Measurements from ENCODE around the gene TMEM147. TPM values are rescaled to one million over a fixed set of nuclear protein-coding genes. Genes with fewer than 3 reads are reported as not detected.

TMEM147 gene
- total RNA-seq, 4 donors from 2014 or later: 186 to 202 (median 188) TPM

DNA sequence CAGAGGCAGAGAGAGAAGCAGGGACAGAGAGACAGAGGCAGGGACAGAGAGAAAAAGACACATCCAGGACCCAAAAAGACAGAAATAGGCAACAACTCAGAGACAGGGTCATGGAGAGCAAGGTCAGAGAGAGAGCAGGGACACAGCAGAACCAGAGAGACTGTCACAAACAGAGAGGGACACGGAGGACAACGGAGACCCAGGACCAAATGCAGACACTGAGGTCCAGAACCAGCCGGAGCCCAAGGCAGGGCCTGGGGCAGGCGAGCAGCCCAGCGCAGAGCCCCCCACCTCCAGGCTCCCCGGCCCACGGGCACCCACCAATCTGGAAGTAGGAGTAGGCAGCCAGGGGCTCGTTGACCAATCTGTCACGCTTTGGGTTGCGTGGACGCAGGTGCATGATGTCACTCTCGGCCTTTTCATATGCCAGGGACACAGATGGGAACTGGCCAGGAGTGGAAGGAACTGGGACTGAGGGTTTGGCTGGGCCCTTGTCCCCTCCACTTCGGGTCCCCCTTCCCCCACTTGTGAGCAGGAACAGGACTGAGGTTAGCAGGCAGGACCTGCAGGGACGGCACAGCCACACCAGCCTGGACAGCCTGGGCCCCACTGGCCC is 8.1 kb downstream of the TMEM147 start:
- Histone ChIP-seq H3K9me3 (no peaks in the 10 kb centered on the region), H3K36me3 (no peaks in the 10 kb centered on the region), H3K4me3 (replicated peaks in 1 of 3) (no peak overlapping the region), H3K27ac (no peak overlapping the region), H3K4me1 (peaks cover 26 to 74% of the 10 kb centered on the region in 2 donors), H3K27me3 (peaks cover 2% of the 10 kb centered on the region)
- TF ChIP-seq POLR2A (IDR thresholded peaks at IDR 0.05): no peak
- TF ChIP-seq, protein P1, sequence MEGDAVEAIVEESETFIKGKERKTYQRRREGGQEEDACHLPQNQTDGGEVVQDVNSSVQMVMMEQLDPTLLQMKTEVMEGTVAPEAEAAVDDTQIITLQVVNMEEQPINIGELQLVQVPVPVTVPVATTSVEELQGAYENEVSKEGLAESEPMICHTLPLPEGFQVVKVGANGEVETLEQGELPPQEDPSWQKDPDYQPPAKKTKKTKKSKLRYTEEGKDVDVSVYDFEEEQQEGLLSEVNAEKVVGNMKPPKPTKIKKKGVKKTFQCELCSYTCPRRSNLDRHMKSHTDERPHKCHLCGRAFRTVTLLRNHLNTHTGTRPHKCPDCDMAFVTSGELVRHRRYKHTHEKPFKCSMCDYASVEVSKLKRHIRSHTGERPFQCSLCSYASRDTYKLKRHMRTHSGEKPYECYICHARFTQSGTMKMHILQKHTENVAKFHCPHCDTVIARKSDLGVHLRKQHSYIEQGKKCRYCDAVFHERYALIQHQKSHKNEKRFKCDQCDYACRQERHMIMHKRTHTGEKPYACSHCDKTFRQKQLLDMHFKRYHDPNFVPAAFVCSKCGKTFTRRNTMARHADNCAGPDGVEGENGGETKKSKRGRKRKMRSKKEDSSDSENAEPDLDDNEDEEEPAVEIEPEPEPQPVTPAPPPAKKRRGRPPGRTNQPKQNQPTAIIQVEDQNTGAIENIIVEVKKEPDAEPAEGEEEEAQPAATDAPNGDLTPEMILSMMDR (IDR thresholded peaks at IDR 0.05): no peak
- 74 to 76% methylated on average over 10 to 14 of the region's 14 CpGs for WGBS, 2 donors
- intact Hi-C loops (cut with DNase I): no loop called here
- DNase-seq: no peak

DNA sequence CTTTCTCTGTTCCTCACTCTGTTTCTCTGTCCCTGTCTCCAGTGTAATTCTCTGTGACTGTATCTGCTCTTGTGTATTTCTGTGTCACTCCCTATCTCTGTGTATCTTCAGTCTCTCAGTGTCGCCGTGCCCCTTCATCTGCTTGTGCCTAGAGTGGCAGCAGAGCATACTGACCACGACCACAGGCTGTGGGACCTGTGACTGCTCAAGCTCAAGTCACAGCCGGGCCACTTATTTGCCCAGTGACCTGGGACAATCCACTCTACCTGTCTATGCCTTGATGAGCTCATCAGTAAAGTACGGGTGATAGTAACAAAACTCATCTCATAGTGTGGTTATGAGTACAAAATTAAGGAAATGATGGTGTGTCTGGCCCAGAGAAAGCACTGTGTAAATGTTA is 8.7 kb downstream of the TMEM147 start:
- peaks cover 24 to 72% of the 10 kb centered on the region in 2 donors for H3K4me1 ChIP-seq
- H3K27me3 ChIP-seq: peaks cover 7% of the 10 kb centered on the region
- 27 to 30% methylated on average over 5 of the region's 5 CpGs for whole genome bisulfite sequencing, 2 donors
- H3K36me3 ChIP-seq: no peaks in the 10 kb centered on the region
- peak; percentile 76 to 80 for DNase-seq
- H3K9me3 ChIP-seq: no peaks in the 10 kb centered on the region
- no peak overlapping the region for H3K27ac ChIP-seq
- no peak overlapping the region for H3K4me3 ChIP-seq (replicated peaks in 1 of 3)
- TF ChIP-seq POLR2A (IDR thresholded peaks at IDR 0.05): no peak
- TF ChIP-seq, protein P1 (IDR thresholded peaks at IDR 0.05): no peak
- intact Hi-C loops (cut with DNase I): no loop called here

DNA sequence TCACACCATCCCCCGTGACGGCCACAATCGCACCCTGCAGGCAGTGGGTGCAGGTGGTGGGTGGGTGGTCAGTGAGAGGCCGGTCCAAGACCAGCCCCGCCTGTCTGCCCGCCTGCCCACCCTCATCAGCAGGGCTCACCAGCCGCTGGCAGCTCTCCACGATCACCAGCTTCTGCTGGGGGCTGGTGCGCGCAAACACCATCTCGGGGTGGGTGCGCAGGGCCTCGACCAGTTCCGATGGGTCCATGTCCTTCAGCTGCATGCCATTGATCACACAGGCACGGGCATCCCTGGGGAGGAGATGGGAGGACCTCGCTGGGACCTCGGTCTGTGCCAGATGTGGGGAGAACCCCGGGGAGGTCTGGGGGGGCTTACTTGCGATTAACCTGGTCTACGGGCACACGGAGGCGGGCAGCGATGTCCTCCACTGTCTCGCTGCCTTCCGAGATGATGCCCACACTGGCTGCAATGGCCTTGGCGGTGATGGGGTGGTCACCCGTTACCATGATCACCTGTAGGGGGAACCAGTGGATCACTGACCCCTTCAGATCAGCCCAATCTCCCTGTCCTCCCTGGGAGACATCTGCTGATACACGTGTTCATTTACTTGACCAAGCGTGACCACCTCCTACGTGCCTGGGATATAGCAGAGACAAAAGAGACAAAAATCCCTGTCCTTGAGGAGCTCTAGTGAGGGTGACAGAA is 10.0 kb downstream of the TMEM147 start:
- H3K27ac ChIP-seq: no peak overlapping the region
- H3K4me1 ChIP-seq: peaks cover 20 to 60% of the 10 kb centered on the region in 2 donors
- no peaks in the 10 kb centered on the region for H3K9me3 ChIP-seq
- H3K4me3 ChIP-seq (replicated peaks in 1 of 3): no peak overlapping the region
- peaks cover 7% of the 10 kb centered on the region for H3K27me3 ChIP-seq
- TF ChIP-seq, protein P1 (IDR thresholded peaks at IDR 0.05): no peak
- no peak for TF ChIP-seq POLR2A (IDR thresholded peaks at IDR 0.05)
- intact Hi-C loops (cut with DNase I): no loop called here
- H3K36me3 ChIP-seq: no peaks in the 10 kb centered on the region
- WGBS, 2 donors: 70 to 75% methylated on average over 16 to 18 of the region's 30 CpGs
- no peak for DNase-seq

DNA sequence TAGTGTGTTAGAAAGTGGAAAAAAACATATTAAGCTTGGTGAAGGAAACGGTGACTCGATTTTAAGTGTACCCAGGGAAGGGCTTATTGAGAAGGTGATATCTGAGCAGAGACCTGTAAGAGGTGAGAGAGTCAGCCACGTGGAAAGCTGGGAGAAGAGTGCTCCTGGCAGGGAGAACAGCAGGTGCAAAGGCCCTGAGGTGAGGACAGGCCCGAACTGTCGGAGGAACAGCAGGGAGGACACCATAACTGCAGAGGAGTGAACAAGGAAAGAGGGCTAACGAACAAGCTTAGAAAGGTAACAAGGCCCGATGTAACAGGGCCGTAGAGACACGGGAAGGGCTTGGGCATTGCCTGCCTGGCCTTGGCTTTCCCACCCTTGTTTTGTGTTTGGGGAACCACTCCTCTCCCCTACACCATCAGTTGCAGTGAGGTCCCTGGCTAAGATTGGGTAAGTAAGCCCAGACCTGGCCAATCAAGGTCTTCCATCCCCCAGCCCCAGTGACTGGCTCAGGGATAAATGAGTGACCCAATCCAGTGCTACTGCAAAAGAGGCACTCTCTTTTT is 10.7 kb downstream of the TMEM147 start:
- Histone ChIP-seq H3K9me3 (no peaks in the 10 kb centered on the region), H3K4me1 (peaks cover 13 to 53% of the 10 kb centered on the region in 2 donors), H3K36me3 (no peaks in the 10 kb centered on the region), H3K27ac (no peak overlapping the region), H3K4me3 (replicated peaks in 1 of 3) (no peak overlapping the region), H3K27me3 (peaks cover 7% of the 10 kb centered on the region)
- DNase-seq: no peak
- 86% methylated on average over 9 of the region's 9 CpGs for WGBS, 2 donors
- no peak for TF ChIP-seq POLR2A (IDR thresholded peaks at IDR 0.05)
- intact Hi-C loops (cut with DNase I): no loop called here

DNA sequence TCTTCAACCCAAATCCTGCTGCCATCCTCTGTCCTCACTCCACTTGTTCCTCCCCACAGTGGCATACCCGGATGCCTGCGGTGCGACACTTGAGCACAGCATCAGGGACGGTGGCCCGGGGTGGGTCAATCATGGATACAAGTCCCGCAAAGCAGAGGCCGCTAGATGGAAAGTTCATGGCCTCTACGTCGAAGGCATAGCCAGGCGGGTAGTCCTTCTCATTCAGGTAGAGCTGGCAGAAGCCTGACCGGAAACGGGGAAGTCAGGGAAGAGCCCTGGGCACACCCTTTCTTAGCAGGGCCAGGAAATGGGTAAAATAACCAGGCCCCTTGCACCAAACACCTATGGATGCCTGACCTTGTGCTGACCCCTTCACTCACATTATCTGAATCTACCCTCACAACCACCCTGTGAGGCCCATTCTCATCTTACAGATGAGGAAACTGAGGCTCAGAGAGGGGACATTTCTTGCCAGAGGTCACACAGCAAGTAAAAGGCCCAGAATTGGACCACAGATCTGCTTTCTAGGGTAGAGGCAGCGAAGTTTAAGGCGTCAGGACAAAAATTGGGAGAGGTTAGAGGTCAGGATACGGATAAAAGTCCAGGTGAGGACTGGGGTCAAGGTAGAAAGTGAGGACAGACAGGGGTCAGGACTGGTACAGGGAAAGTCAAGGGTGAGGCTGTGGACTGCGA is 11.6 kb downstream of the TMEM147 start:
- no peak overlapping the region for H3K4me3 ChIP-seq (replicated peaks in 1 of 3)

More for the DNA sequence above, 11.6 kb downstream of the TMEM147 start:
- DNase-seq: no peak
- peaks cover 7% of the 10 kb centered on the region for H3K27me3 ChIP-seq
- no peak for TF ChIP-seq POLR2A (IDR thresholded peaks at IDR 0.05)
- TF ChIP-seq, protein P1 (IDR thresholded peaks at IDR 0.05): no peak
- H3K4me1 ChIP-seq: peaks cover 6 to 45% of the 10 kb centered on the region in 2 donors
- intact Hi-C loops (cut with DNase I): no loop called here
- WGBS, 2 donors: 86 to 92% methylated on average over 15 to 16 of the region's 16 CpGs
- no peaks in the 10 kb centered on the region for H3K9me3 ChIP-seq
- no peaks in the 10 kb centered on the region for H3K36me3 ChIP-seq
- no peak overlapping the region for H3K27ac ChIP-seq
